Peyer's patch (tissue), 4 donors: ENCODE measurements around the gene RSKR.
A peak's percentile ranks its signal among the peaks of the same experiment; 100 is the strongest.

Experiments used
- POLR2A ChIP-seq, 2 donors: fragments of 450-650 bp; IDR thresholded peaks; one replicate each; pipeline ENCODE4 v1.5.1; 2017; ENCODE audit warnings: antibody characterized with exemption in 2 of 2, mild to moderate bottlenecking in 2 of 2, moderate library complexity in 2 of 2
- TF ChIP-seq, protein P1 (sequence below), 6 experiments: fragments of 450-650 bp in 4 of 6; fragments of 200-600 bp in 2 of 6; sonication (generic) in 1 of 6; IDR thresholded peaks; one replicate each; pipeline ENCODE4 v1.5.1; 2017 to 2019; ENCODE audit warnings: antibody characterized with exemption in 6 of 6, mild to moderate bottlenecking in 3 of 6, moderate library complexity in 1 of 6

DNA sequence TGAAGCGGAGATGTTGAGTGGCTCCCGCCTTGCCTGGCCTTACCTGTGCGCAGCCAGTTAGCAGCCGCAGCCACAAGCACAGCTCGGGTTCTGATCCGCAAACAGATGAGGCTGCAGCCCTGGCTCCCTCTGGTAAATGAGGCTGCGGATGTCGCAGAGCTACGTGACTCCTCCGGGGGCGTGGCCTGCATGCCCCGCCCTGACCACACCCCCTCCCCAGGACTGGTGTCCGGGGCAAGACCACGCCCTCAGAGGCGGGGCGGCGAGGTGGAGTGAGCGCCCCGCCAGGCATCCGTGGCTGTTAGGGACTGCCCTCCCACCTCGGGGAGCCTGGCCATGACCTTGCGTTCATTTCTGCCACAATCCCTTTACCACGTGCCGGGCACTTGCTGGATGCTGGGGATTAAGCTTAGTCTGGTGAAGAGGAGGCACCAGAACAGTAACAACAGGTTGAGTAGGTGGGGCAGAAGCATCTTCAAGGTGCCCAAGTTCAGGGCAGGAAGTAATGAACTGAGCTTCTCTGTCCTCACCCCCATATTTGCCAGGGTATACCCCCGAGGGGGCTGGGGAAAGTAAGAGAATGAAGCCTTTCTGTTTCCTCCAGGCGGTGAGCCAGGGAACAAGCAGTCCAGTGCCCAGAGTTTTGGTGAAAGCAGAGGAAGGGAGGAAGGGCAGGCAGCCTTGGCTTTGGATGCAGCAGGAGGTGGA, 37.1 kb downstream of the RSKR start, which contains the start of gene ALDOC:
- TF ChIP-seq, protein P1, sequence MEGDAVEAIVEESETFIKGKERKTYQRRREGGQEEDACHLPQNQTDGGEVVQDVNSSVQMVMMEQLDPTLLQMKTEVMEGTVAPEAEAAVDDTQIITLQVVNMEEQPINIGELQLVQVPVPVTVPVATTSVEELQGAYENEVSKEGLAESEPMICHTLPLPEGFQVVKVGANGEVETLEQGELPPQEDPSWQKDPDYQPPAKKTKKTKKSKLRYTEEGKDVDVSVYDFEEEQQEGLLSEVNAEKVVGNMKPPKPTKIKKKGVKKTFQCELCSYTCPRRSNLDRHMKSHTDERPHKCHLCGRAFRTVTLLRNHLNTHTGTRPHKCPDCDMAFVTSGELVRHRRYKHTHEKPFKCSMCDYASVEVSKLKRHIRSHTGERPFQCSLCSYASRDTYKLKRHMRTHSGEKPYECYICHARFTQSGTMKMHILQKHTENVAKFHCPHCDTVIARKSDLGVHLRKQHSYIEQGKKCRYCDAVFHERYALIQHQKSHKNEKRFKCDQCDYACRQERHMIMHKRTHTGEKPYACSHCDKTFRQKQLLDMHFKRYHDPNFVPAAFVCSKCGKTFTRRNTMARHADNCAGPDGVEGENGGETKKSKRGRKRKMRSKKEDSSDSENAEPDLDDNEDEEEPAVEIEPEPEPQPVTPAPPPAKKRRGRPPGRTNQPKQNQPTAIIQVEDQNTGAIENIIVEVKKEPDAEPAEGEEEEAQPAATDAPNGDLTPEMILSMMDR (IDR thresholded peaks at IDR 0.05) = peak in 1 of 6 experiments; percentile 13
- peak; percentile 95 to 97 for TF ChIP-seq POLR2A (IDR thresholded peaks at IDR 0.05)
